Fibroblast of the conjunctiva (primary cell): ENCODE measurements around the gene GGNBP2.
A peak's percentile ranks its signal among the peaks of the same experiment; 100 is the strongest.

Source experiments
- DNase-seq: peaks from one replicate; pipeline ENCODE4 v3.0.0-alpha.2; 2010; ENCODE audit warnings: low read depth

GGNBP2 gene

GRCh38 chr17:36566081-36566480, 21.4 kb downstream of the GGNBP2 start:
- DNase-seq = no peak

- no peak for DNase-seq
These were observed 30.3 kb downstream of the GGNBP2 start for GRCh38 chr17:36575028-36575427.

DNA sequence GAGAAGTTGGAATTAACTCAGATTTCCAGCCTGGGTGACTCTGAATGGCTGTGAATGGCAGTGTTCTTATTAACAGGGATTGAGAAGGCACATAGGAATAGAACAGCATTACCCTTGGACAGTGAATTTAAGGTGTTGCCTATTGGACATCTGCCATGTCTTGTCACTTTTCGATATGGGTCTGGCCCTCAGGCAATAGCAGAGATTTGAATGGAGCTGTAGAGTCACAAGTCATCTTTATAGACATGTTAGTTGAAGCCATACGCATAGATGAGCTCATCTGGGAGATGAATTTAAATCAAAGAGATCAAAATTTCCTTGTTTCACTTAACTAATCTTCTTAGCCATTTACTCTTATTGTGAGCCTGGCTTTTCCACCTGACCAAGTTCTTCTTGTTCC, 32.1 kb downstream of the GGNBP2 start:
- no peak for DNase-seq

- DNase-seq = no peak
These were observed 34.0 kb downstream of the GGNBP2 start for GRCh38 chr17:36578671-36579070.

GRCh38 chr17:36583787-36584186, 39.1 kb downstream of the GGNBP2 start:
- DNase-seq = no peak

DNA sequence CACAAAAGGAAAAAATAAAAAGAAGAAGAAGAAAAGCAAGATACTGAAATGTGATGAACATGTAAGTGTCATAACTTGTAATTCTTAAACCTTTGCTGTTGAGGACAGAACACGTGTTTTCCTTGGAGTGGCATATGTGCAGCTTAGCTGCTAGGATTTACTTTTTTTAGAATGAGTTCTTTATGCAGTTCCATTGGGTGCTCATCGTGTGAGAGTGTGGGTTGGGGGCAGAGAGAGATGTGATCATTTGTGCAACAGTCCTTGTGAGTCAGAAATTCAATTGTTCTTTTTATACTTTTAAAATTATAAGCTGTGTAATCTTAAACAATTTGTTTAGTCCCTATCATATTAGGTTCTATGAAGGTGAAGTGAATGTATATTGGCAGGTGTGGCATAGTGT, 41.4 kb downstream of the GGNBP2 start:
- DNase-seq = no peak

GRCh38 chr17:36590082-36590481, 45.4 kb downstream of the GGNBP2 start:
- DNase-seq = no peak

DNA sequence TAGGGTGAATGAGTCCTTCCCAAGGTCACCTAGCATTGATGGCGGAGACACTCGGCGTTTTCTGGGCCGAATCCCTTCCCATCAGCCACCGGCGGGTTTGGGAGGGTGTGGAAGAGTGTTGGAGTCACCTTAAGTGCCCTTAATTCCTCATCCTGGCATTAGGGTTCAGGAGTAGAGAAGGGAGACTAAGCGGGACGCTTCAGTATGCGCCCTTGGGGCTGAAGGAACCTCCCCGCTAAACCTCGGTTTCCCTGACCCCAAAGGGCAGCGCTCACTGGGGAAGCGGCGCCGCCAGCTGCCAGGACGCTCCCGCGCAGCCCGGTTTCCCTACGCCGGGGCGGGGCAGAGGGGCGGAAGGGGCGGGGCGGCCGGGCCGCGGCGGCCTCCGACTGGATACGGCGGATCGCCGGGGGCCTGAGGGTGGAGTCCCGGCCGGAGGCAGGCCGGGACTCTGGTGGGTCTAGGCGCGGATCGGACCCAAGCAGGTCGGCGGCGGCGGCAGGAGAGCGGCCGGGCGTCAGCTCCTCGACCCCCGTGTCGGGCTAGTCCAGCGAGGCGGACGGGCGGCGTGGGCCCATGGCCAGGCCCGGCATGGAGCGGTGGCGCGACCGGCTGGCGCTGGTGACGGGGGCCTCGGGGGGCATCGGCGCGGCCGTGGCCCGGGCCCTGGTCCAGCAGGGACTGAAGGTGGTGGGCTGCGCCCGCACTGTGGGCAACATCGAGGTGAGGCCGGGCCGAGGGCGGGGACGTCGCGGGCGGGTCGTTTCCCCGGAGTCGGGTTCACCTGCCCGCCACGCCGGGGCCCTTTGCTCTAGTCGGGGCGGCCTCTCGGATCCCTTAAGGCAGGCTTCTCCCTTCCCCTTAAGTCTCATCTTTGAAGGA, 47.0 kb downstream of the GGNBP2 start, which contains the start of gene DHRS11:
Gene DHRS11 (plus strand): TSS at position 446 of the 882 bp plus-strand sequence. CDS start 131 bp downstream, at position 577.
- DNase-seq = peak; percentile 41

DNA sequence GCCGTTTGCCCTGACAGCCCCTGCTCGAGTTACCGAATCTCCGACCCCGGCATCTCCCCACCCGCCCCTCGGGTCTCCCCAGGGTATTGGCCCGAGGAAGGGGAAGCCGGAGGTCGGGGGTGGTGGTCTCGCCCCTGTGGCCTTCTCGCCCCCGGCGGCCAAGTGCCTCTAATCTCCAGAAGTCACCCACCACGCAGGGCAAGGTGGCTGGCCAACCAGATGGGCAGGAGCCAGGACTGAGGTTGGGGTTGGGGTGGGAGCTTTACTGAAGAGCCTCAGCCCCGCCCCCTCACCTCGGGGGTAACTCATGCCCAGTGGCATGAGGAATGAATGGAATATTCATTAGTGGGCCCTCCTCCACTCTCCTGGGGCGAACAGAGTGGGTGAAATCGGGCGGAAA, 47.6 kb downstream of the GGNBP2 start:
- DNase-seq = no peak

GRCh38 chr17:36592716-36593321, 48.1 kb downstream of the GGNBP2 start:
- no peak for DNase-seq

- DNase-seq = no peak
These were observed 49.1 kb downstream of the GGNBP2 start for GRCh38 chr17:36593656-36594316.

GRCh38 chr17:36594626-36595401, 50.1 kb downstream of the GGNBP2 start:
- no peak for DNase-seq

GRCh38 chr17:36597226-36597625, 52.5 kb downstream of the GGNBP2 start:
- DNase-seq = no peak

DNA sequence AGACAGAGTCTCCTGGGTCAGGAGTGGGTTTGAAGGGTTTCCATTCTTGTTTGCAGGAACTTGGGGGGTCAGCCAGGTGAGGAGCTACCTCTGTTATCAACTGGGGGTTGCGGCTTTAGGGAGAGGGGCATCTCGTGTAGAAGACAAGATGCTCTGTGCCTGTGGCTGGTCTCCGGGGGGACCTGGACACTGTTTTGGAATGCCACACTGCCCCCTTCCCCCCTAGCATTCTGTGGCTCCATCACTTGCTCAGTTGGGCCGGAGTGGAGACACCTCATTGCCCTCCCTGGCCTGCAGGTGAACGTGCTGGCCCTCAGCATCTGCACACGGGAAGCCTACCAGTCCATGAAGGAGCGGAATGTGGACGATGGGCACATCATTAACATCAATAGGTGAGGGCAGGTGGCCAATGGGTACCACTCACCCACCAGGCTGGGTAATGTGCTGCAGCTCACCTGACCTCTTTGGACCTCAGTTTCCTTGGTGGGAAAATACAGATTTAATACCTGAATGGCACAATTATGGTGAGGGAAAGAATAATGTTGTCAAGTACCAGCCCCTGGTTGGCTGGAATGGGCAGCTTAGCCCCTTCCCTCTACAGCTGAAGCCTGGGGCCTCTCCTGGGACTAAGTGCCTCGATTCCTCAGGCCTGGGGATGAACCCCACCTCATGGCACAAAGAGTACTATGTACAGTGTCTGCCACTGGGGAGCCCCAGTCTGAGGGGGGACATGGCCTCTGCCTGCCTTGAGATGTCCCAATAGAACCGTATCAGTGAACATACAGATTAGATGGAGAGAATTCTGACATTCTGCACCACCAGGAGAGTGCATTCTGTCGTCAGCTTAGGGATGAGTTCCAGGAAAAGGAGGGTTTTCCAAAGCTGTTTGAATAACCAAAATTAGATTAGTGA, 53.4 kb downstream of the GGNBP2 start:
- DNase-seq = no peak

GRCh38 chr17:36598951-36599401, 54.3 kb downstream of the GGNBP2 start:
- no peak for DNase-seq

GRCh38 chr17:36599546-36600250, 55.0 kb downstream of the GGNBP2 start:
- DNase-seq = no peak

DNA sequence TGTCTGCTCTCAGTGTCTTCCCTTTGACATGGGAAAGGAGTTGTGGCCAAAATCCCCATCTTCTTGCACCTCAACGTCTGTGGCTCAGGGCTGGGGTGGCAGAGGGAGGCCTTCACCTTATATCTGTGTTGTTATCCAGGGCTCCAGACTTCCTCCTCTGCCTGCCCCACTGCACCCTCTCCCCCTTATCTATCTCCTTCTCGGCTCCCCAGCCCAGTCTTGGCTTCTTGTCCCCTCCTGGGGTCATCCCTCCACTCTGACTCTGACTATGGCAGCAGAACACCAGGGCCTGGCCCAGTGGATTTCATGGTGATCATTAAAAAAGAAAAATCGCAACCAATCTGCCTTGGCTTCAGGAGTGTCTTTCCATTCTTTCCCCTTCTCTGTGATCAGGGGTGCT, 55.7 kb downstream of the GGNBP2 start:
- no peak for DNase-seq

DNA sequence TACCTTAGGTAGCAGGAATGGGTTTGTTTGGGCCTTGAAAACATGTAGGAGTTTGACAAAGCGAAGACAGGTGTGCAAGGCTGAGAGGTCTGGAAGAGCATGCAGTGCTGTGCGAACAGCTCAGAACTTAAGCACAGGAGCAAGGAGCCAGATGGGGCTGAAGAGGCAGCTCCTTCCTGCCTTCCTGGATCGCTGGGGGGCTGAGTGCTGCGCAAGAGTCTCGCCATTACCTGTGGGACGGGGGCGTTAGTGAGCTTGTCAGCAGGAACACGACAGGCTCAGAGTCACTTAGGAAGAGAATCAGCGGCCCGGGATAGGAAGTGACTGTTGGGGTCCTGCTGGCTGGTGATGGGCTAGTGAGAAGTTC, 56.2 kb downstream of the GGNBP2 start:
- DNase-seq = no peak

- peak; percentile 75 for DNase-seq
These were observed 56.7 kb downstream of the GGNBP2 start, which contains the start of gene MRM1 for GRCh38 chr17:36601303-36602029. Gene MRM1, plus strand, starts transcription at chr17:36601583. Its CDS starts 228 bp downstream, at chr17:36601811.
